Stimulated activated CD4-positive, alpha-beta T cell treated with anti-CD3 and anti-CD28 coated beads, Interleukin-2, amount 100 ng/mL, for 4 hours (primary cell): ENCODE data around the gene SLC43A3.

Experiments
- DNase-seq: peaks from one replicate; pipeline ENCODE4 v3.0.0-alpha.2; 2020; ENCODE audit warnings: low read depth

Gene SLC43A3

DNA sequence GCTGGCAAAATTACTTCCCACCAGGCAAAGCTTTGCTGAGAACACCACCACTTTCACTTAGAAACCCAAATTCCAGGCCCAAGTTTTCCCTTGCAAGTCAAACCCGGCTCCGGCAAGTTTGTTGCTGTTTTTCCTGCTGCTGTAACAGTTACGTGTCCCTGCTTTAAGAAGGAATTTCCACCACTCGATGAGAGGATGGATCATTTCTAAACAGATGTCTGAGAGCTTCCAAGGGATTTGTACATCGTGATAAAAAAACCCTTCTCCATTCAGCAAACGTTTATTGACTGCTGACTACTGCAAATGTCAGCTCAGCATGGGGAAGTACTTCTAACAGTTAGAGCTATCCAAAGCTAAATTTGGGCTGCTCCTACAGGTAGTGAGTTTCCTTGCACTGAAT, 69.1 kb downstream of the SLC43A3 start:
- DNase-seq = no peak

DNA sequence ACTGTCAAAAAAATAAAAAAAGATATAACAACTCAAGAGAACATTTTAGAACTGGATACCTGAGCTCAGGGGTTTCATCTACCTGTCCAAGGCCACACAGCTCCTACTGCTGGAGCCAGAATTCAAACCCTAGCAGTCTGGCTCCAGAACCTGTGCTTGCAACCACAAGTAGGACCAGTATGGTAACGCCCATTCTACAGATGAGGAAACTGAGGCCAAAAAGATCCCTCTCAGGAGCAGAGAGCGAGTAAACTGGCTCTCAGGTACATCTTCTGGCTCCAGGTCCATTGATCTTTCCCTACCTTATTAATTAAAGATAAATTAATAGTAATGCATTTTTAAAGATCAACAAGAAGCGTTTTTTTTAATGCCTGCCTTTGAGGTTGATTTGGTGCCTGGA, 69.6 kb downstream of the SLC43A3 start:
- no peak for DNase-seq
